ELR (cell line): ENCODE results near the gene SYT2.
"Not testable (repeated sequence)": the region's sequence is repeated elsewhere in the genome, so short reads cannot be mapped to it uniquely, and the experiment has no call there.

Experiments used
- DNase-seq: peaks from one replicate; pipeline ENCODE4 v3.0.0-alpha.2; 2015; ENCODE audit warnings: low read depth

SYT2 gene

DNA sequence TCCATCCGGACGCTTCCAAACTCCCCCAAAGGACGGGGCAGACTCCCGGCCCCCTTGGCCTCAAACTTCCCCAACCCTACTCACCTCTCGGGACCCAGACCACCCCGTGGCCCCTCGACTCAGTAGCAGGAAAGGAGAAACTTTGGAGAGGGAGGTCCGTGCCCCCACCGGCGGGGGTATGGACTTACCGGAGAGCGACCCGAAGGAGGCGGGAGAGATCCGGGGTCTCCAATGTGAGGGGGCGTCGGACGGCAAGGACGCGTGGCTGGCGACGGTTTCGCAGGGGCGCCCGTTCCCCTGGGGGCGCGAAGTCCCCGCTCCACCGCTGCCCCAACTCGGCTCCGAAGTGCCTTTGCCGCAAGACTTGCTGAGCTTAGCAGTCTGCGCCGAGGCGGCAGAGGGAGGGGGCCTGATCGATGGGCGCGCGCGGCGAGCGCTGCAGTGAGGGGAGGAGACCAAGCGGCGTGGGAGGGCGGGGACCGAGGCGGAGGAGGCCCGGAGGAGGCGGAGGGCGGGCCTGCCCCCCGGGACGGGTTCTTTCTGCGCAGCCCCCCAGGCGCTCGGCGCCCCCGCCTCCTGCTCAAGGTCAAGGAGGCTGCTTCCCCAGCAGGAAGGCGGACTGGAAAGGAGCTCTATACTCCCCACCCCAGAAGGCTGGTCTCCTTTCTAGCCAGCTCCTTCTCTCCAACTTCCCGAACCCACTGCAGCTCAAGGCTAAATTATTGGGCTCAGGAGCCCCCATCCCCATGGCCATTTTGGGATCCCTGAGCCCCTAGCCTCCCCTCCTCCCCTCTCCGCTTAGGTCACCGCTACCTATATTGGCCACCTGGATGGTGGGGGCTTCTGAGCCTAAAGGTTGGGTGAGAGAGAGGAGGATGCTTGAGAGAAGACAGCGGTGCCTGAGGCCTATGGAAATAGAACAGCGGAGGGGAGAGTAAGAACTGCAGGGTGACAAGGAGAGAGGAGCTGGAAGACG is at the start of gene SYT2:
SYT2 (minus strand) TSS at position 385 of the 976 bp plus-strand sequence. CDS start 104,682 bp downstream, outside the sequence.
- DNase-seq, result peak; percentile 26

DNA sequence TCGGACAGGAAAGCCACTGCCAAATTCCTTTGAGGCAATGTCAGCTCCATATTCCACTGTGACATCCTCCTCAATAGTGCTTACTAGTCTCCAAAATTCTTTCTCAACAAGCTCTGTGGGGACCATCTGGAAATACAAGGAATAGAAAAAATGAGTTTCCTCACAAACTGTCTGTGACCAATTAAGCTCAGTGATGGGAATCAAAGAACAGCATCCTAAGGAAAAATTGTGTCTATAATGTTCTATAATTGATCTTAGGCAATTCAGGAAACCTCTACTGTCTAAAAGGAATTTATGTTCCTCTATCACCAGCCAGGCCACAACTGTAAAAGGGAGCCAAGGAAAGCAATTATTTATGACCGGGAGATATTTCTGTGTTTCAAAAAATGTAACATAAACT is 46.1 kb upstream of the SYT2 start:
- no peak for DNase-seq

DNA sequence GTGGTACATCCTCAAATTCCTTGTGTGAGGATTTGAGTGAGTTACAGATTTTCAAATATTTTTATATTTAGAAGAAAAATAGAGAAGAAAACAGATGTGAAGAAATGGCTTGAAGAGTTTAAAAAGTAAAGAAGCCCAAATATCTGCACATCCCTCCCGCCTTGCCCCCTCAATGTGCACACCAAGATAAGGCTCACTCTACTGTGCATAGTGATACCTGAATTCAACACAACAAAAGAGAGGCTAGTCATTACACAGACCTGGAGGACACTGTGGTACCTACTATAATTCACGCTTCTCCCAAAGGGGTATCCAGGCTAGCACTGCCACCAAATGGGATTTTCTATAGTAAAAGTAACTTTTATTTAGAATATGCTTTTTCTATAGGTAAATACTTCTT is 44.0 kb upstream of the SYT2 start:
- no peak for DNase-seq

DNA sequence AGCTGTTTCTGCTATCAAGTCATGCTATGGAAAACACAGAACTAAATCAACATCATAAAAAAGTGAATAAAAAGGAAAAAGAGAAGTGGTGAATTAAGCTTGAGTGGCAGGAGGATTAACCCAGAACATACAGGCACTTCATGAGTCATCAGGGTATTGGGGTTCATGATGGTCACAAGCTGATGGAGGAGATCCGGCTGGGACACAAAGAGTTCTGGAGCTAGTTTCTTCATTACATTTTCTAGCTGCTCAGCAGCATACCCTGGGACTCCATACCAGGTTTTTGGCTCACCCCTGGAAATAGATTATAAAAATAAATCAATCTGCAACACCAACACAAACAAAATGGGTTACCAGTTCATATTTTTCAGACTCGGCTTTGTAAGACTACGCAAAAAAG is 42.5 kb upstream of the SYT2 start:
- peak; percentile 1 for DNase-seq

DNA sequence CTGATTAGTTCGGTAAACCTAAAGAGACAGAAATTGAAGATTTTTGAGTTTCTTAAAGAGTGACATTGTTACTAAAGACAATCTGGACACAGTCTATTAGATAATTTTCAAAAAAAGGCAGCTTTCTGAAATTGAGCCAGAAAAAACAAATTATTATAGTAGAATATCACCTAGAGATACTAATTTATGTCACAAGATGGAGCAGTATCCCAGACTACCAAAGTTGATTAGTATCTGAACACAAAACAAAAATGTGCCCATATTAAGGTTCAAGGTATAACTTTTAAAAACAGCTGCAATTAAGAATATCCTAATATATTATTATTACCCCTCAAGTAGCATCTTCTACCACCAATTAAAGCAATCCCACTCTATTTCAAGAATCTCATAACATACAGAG is 40.5 kb upstream of the SYT2 start:
- DNase-seq, result peak; percentile 18

DNA sequence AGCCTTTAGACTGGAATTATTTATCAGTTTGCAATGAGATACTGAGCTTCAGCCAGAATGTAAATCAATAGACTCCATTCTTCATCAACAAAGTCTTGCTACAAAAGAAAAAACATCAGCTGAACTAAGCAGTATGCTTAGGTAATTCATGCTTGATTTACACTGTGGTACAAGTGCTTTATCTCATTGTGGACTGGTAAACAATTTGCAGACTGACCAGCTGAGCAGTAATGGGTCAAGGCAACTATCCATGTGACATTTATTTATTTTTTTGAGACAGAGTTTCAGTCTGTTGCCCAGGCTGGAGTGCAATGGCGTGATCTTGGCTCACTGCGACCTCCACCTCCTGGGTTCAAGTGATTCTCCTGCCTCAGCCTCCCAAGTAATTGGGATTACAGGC is 39.8 kb upstream of the SYT2 start:
- DNase-seq, result no peak

DNA sequence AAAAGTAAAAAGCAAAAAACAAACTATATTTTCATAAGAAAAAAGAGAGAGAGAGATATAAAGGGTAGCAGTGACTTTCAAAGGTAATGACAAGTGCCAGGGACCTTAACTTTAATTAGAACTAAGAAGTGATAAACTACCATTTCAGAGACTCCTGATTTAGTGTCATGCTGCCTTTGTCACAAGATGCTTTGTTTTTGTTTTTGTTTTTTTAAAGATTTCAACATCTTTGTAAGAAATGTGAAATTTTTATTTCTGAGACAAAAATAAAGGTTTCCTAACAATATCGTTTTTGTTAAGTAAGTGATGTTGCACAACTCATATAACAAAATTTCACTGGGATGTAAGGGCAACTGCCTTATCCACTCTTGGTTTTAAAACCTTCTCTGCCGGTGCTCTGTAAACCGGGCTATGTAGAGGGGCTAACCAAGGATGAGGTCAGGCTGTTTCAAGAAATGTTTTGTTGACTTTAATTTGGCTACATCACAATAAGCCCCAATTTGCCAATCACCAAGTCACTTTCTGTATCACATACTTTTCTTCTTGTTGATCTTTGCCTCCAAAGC is 35.2 kb upstream of the SYT2 start:
- no peak for DNase-seq

DNA sequence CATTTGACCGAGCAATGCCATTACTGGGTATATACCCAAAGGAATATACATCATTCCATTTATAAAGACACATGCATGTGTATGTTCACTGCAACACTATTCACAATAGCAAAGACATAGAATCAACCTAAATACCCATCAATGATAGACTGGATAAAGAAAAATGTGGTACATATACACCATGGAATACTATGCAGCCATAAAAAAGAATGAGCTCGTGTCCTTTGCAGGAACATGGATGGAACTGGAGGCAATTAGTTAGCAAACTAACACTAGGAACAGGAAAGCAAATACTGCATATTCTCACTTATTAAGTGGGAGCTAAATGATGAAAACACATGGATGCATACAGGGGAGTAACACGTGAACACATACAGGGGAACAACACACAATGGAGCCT is 34.5 kb upstream of the SYT2 start:
- not testable (repeated sequence) for DNase-seq

DNA sequence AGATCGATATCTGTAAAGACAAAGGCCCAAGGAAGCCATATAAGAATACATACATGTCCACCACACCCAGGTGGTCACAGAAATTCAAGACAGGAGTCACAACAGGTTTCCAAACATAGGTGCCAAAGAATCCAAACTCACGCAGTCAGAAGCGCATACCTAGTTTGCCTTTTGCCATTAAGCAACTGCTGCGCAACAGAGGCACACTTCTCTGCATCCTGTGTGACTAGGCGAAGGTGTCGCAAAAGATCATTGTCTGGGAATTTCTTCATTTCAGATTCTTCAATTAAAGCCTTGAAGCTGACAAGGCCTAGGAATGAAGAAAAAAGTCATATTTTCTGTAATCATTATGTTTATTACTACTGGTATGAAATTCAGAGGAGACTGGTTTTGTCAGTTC is 32.2 kb upstream of the SYT2 start:
- no peak for DNase-seq

DNA sequence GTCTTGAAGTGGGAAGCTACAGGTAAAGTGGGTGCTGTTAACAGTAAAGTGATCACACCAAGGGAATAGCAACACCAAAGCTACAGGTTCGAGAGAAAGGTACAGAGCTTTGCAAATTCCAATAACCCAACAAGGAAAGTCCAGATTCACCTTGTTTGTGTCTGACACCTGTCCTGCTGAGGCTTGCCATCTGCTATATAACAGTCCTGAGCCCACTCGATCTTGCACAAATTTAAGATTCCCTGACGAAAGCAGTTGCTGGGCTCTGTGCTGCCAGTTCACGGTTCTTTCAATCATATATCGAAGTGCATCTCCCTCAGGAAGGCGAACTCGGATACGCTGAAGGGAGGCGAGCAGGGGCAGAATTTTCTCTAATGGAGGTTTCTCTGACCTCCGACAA is 23.0 kb upstream of the SYT2 start:
- no peak for DNase-seq

DNA sequence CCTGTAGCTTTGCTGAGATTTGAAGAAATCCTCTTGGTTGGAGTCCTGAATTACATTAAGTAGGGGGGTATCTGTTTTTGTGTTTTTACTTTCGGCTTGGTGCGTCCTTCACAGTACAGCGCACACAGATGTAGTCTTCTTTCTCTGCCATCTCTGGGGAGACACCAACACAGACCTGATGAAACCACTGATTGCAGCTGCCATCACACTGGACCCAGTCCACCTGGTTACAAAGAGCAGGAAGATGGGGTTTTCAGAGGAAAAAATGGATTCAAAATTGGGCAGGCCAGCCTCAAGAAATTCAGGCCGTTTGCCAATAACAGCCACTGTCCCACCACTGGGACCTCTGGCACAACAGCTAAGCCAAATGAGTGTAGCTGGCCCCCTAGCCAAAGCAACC is 18.7 kb upstream of the SYT2 start:
- DNase-seq, result no peak

DNA sequence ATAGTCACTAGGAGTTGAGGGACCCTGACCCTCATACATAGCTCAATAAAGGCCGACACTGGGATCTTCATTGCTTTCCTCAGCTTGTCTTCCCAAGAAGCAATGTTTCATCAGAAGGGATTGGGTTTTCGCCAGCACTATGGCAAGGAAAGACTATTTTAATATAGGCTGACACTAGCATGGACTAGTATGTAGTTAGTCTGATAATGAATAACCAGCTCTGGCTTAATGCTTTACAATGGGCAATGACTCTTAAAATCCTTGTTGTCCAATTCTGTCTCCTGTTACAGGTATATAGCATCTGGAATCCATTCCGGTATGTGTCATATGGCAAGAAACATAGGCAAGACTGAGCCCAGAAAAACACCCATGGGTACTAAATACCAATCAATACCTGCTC is 15.3 kb upstream of the SYT2 start:
- DNase-seq, result no peak

DNA sequence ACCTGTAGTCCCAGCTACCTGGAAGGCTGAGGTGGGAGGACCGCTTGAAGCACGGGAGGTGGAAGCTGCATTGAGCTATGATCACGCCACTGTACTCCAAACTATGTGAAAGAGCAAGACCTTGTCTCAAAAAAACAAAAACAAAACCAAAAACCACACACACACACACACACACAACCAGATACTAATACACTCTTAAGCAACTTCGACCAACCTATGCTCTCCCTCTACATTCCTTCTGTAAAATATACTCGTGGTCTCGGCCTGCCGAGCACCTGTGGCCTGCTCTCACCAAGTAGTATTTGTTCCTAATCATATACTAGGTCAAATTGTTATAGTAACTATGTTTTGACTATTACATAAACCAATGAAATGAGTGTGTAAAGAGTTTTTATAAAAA is 13.5 kb upstream of the SYT2 start:
- DNase-seq, result no peak

DNA sequence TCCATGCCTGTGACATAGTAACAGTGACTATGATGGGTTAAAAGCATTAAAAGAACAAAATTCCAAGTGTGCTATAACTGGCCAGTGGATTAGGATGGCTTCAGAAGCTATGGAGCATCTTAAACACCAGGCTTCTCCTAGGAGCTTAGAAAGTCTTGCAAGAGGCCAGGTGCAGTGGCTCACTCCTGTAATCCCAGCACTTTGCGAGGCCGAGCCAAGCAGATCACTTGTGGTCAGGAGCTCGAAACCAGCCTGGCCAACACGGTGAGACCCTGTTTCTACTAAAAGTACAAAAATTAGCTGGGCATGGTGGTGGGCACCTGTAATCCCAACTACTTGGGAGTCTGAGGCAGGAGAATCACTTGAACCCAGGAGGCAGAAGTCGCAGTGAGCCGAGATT is 12.8 kb upstream of the SYT2 start:
- DNase-seq, result not testable (repeated sequence)

DNA sequence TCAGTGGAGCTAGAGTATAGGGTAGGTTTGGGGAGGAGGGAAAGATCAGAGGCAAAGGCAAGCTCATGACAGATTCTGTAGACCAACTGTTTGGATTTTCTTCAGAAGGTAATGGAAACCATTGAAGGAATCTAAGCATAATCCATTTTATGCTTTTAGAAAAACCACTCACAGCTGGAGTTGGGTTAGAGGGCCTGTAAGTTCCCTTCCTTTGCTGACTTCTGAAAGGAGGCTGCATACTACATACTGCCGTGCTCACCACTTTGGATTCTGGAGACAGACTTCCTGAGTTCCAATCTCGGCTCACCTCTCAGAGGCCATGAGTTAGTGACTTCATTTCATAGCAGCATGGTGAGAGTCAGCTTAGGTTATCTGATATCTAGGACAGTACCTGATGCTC is 6.4 kb upstream of the SYT2 start:
- DNase-seq, result no peak

DNA sequence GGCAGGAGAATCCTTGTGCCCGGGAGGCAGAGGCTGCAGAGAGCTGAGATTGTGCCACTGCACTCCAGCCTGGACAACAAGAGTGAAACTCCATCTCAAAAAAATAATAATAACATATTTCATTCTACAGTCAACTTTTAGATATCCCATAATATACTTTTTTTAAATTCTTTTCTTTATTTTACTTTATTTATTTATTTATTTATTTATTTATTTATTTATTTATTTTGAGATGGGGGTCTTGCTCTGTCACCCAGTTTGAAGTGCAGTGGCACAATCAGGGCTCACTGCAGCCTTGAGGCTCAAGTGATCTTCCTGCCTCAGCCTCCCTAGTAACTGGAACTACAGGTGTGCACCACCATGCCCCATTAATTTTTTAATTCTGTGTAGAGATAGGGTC is 3.9 kb upstream of the SYT2 start:
- DNase-seq, result not testable (repeated sequence)

DNA sequence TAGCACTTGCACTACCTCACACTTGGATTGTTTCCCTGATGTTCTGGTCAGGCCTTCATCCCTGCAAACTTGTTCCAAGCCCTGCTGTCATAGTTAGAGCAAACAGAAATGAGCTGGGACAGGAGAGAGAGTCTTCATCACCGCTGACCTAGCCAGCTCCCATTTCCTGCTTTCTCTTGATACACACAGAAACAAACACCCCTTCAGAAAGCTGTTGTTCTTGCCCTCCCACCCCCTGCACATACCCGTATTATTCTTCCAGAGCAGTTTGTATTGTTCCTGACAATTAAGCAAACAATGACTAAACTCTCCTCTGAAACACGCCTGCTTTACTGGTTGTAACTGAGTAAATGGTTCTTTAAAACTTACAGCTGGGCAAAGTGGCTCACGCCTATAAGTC is 2.9 kb upstream of the SYT2 start:
- DNase-seq, result no peak

DNA sequence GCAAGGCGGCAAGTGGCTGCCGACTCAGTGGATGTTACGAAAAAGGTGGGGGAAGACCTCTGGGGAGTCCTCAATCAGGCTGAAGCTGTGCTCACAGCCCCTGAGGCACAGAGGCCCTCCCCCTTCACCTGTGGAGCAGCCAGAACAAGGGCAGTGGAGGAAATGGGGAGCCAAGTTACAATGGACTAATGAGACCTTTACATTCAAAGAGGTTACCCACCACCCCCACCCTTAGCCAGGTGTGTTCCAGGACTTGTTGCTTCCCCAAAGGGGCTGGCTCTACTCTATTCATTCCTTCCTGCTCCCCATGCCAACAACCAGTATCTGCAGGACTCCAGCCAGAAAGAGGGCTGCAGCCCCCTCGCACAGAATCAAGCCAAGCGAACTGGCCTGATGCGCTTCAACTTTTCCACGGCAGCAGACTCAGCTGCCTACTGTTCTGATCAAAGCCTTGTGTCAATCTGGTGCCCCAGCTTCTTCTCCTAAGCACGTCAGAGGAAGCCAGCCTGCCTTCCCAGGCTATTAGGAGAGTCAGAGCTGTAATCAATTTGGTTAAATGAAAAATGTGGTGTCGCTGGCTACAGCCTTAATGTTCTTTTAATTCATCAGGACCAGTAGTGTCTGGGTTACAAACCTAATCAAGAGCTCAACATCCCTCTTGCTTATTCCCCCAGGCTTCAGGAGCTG is 1.8 kb upstream of the SYT2 start:
- no peak for DNase-seq

DNA sequence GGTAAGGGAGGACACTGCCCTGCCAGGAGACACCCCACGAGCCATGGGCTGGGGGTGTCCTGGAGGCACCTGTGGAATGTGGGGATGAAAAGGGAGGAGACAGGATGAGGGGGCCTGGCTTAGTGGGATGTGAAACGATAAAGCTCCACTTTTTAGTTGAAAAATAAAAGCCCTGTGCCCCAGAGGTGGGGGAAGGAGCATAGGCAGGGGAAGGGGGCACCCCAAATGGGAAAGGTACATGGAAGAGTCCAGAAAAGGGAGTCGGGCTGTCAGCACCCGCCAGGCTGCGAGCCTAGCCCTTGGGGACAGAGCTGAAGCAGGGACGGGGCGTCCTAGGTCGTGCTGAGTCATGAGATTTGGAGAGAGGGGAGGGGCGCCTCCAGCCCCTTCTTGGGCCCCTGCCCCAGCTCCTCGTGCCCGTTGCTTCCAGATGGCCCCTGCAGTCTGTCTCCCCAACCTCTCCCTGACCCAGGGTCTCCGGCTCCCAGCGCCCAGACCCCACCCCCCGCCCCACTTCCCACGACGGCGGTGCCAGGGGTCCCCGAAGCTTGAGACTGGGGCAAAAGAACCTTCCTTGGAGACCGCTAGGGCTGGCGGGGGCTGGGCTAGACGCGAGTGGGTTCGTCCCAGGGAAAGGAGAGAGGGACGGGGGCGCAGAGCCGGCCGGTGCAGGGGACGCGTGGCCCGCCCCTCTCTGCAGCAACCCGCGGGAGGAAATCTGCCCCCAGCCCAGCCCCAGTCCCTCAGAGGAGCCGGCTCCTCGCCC is 795 bp downstream of the SYT2 start:
- DNase-seq, result no peak

DNA sequence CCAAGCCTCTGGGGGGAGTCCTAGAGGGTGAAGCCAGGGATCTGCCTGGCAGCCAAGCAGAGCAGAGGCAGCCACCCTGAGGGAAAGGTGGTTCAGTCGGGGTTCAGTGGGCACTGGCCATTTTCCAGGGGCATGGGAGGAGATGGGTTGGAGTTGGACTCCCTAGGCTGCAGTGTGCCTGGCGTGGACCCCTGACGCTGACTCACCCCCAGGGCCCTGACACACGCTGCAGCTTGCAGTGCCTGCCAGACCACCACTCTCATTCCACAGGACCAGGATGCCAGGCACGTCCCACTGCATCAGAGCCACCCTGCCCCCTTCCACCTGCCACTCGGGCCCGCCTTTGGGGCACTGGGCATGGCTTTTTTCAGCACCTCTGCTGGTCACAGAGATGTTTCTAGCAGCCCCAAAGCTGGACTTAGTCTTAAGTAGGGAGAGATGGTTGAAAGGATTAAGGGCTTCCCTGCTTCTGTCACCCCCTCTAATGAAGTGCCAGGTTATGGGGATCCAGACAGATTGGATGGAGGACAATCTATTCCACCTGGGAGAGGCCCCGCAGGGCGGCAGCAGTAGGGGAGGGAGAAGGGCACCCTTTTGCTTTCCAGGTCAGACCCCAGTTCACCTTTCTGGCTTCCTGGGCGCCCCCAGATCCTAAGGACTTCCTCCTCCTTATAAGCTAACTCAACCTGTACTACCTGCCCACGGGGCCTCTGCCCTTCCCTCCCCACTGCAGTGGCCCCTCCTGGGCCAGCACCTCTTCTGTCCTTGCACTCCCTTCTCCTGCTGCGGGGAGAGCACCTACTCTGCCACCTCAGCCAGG is 1.6 kb downstream of the SYT2 start:
- DNase-seq, result no peak

DNA sequence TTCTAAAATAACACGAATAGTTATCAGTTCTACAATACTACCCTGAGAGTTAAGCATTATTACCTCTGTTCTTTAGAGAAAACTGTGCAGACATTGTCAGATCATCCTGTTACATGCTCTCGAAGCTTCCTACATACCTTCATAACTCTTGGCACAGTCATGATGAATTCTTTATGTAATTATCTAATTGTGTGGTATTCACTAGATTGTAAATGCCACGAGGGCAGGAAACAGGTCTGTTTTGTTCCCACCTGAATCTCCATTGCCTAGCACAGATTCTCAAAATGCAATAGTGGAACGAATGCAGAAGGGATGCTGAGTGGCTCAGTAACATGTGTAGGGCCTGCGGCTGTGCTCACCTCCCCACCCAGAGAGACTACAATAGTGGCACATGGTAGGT is 3.4 kb downstream of the SYT2 start:
- no peak for DNase-seq
